DMS53 treated with DMSO at 0.1 percent for 48 hours (cell line): Measurements from ENCODE around the gene KCND2.
"Not testable (repeated sequence)": the region's sequence is repeated elsewhere in the genome, so short reads cannot be mapped to it uniquely, and the experiment has no call there.

ENCODE experiments used
- DNase-seq: peaks from one replicate; lab custom pipeline; 2025; ENCODE audit not compliant: unreplicated experiment; lab: John Stamatoyannopoulos, UW

KCND2 gene

DNA sequence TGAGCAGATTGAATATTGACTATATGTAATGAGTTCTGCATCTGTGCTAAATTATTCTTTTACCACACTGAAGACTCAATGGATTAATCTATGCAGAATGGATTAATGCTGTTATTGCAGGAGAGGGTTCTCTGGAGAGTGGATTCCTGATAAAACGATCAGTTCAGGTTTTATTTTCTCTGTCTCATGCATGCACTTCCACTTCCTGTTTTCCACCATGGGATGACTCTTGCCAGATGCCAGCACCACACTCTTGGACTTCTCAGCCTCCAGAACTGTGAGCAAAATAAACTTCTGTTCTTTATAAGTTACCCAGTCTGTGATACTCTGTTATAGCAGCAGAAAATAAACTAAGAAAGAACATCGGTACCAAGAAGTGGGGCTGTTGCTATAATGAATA is 207.5 kb downstream of the KCND2 start:
- no peak for DNase-seq

DNA sequence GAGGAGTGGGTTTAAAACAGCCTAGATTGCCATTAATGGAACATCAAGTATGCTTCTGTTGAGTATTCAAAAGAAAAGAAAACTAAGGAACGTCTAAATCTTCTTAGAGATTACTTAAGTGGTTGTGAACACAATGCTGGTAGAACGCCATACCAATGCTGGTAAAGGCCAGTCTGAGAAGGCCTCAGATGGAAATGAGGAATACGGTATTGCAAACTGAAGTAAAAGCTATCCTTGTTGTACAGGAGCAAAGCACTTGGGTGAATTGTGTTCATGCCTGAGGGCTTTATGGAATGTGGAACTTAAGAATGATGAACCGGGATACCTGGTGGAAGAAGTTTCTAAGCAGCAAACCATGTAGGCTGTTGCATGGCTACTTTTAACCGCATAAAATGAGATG is 208.0 kb downstream of the KCND2 start:
- DNase-seq: no peak

DNA sequence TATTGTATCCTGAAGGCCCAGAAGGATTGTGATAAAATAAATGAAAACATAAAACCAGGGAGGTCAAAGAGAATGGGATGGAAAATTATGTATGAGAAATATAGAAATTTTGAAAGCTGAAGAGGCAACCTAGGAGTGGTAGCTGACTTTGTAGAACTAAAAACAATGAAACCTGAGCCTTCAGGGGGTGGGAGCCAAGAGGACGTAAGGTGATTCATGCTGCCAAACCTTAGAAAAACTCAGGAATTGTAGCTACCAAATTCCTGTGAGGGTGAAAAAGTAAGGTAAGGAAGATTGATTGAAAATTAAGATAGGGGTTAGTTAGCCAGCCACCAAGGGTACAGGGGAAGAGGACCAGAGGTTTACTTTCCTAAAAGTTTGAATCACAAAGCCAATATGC is 213.2 kb downstream of the KCND2 start:
- DNase-seq: no peak

DNA sequence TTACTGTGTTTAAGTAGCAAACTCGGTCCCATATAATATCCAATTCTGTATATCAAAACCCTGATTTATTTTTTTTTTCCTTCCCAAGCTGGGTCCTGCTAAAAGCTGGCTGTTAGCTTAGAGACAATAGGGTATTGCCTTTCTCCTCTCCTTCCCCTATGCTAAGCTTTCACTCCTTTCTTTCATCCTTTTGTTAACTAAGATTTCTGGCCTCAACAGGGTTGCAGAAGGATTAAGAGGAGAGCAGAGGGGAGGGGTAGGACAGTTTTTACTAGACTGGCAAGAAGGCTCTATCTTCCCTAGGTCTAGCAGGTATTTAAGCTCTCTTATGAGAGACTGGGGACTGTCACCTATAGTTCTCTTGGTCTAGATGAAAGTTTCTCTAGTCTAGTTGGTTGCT is 229.2 kb downstream of the KCND2 start:
- DNase-seq: no peak

DNA sequence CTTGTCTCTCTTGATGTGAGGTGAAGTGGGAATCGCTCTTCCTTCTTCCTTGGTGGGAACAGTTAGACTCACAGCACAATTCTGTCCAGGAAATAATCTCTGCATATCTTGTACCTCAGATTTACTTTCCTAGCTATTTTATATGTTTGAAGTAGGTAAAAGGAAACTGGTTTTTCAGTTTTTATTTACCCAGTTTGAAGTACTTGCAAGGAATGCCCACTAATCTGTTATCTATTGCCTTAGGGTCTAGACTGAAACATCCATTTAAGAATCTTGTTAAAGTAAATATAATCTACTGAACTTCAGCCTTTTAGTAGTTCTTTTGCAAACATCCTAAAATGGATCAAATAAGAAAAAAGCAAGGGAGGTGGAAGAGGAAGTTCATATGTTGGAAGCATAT is 229.8 kb downstream of the KCND2 start:
- DNase-seq: no peak

DNA sequence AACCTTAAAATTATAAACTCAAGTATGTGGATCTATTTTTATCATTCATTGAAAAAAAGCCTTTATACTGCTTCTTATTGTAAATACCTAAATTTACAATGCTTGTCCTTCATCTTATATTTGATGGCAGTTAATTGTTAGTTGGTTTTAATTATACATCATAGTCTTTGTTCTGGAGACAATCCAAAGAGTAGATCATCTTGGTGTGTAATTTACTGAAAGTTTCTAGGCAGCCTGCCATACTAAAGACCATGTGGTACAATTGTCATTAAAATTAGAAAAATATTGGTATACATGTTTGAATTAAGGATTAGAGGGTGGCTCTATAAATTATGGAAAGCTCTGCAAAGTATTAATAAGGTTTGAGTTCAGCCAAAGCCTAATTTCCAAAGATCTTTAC is 231.4 kb downstream of the KCND2 start:
- DNase-seq: no peak

DNA sequence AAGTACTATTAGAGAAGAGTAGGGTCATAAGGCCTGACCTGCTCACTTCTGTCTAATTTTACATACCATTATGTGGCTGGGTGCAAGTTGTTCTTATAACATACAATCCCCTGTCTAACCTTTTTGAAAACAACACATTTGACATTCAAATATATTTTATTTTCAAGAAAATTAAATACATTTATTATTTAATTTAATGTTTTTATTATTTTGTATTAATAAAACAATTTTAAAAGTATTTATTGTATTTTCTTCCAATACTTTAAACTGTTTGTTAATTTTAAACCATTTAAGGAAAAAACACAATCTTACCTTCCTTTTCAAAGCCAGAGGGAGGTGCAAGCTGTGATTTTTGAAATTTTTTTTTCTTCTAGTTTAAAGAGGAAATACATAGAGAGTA is 232.8 kb downstream of the KCND2 start:
- DNase-seq: no peak

DNA sequence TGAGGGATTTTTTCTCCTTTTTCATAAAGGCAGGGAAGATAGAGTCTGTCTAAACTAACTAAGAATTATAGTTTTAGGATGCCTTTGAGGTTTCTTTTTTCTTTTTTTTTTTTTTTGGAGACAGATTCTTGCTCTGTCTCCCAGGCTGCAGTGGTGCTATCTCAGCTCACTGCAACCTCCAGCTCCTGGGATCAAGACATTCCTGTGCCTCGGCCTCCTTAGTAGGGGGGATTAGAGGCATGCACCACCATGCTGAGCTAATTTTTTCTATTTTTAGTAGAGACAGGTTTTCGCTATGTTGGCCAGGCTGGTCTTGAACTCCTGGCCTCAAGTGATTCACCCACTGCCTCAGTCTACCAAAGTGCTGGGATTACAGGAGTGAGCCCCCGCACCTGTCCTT is 239.7 kb downstream of the KCND2 start:
- DNase-seq: no peak

DNA sequence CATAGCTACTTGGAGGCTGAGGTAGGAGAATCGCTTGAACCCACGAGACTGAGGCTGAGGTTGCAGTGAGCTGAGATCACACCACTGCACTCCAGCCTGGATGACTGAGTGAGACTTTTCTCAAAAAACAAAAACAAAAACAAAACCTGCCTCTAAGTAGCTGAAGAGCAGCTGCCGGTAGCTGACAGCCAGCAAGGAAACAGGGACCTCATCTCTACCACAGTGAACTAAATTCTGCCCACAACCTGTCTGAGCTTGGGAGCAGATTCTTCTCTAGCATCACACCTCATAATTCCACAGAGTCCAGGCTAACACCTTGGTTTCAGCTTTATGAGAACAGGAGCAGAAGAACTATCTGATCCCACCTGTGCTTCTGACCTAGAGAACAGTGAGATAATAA is 246.2 kb downstream of the KCND2 start:
- no peak for DNase-seq

DNA sequence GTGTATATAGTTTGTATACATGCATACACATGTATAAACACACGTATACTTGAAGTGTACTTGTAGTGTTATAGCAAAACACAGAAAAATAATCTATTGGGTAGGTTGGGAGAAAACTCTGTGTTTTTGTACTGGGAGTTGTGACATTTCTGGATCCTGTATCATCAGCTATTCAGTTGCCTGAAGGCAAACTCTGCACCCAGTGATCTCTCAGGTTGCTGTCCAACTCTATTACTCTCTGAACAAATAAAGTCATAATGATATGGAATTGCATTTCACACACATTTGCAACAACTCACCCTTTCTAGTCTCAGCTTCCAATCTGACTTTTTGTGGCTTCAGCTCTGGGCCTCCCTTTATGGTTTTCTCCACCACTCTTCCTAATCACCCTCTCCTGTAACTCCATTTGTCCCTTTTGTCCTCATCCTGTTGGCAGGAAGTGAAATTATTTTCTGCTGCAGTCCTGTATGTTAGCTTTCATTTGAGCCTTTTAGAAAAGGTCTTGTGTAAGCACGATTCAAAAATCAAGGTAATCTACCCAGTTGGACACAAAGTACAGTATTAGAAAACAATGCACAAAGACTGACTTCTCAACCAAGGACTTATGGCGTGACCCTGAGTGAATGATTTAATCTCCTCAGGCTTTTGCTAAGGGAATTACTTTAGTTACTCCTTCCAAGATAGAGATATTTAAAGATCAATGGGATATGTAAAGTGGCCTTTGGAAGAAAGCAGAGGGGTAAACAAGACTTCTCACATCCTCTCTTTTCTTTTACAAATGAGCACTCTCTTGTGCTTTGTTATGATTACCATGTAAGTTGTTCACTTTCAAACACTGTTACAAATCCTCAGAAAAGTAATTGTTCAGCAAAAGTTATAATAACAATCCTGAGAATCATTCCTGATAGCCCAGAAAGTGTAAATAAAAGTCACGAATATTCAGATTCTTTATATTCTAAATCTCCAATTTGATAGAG is 249.1 kb downstream of the KCND2 start:
- no peak for DNase-seq

DNA sequence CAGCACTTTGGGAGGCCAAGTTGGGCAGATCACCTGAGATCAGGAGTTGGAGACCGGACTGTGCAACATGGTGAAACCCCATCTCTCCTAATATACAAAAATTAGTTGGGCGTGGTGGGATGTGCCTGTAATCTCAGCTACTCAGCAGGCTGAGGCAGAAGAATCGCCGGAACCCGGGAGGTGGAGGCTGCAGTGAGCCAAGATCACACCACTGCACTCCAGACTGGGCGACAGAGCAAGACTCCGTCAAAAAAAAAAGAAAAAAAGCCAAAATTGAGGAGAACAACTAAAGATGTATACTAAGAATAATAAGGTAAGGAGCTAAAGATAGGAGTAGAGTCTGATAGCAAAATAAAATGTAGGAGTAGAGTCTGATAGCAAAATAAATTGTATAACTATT is 251.0 kb downstream of the KCND2 start:
- no peak for DNase-seq

DNA sequence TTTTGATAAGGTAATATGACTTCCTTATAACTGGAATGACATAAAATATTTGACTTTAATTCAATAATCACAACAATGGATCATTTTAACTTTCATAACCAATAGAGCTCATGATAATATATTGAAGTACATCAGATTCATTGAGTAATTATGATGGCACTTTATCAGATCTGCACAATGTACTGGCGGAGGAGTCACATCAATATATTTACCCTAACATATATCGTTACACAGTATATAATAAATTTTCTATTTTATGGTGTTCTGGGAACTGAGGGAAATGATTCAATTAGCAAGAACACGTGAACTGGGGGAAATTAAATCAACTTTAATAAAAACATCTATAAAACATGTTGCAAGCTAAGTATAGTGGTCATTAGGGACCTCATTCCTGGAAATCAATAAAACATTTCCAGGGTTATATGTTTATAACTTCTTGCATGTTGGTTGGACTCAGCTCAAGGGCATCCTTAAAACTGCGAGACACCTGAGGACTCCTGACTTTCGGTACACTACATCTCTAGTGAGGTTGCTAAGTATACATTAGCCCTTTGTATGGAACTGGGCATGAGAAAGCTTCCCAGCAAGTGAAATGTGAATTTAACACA is 254.0 kb downstream of the KCND2 start:
- DNase-seq: no peak

DNA sequence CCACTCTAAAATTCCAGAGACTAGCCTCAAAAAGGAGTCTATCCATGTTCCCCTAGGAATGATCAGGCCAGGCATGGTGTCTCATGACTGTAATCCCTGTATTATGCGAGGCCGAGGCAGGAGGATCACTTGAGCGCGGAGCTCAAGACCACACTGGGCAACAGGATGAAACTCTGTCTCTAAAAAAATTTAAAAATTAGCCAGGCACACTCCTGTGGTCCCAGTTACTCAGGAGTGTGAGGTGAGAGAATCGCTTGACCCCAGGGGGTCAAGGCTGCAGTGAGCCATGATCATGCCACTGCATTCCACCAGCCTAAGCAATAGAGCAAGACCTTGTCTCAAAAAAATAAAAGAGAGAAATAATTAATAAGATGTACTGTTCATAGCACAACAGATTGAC is 256.8 kb downstream of the KCND2 start:
- no peak for DNase-seq

DNA sequence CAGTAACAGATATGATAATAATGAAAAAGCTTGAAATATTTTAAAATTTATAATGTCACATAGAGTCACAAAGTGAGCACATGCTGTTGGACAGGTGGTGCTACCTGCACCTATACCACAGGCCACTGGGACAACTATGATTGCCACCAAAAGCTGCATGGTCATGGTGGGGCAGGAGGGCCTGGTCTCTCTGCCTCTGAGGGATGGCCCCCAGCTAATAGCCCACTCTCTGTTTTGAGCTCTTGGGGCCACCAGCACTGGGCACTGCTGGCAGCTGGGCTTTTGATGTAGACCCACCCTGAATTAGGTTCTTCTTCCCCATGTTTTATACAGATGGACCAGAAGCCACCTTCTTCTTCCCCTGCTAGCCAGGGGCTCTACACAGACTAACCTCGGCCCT is 265.4 kb downstream of the KCND2 start:
- no peak for DNase-seq

DNA sequence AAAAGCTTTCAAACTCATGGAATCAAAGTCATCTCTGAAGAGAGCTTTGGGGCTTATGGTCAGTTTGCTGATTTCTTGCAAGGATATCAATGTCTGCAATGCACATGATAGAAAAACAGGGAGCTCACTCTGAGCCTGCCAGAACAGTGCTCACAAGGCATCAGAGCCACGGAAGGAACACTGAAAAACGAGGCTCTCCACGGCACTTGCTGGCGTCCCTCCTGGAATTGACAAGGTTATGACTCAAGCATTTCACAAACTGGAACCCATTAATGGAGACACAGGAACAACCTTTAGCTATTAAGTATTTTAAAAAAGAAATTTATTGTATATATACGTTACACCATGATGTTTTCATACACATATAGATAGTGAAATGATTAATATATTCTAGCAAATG is 266.3 kb downstream of the KCND2 start:
- DNase-seq: no peak

DNA sequence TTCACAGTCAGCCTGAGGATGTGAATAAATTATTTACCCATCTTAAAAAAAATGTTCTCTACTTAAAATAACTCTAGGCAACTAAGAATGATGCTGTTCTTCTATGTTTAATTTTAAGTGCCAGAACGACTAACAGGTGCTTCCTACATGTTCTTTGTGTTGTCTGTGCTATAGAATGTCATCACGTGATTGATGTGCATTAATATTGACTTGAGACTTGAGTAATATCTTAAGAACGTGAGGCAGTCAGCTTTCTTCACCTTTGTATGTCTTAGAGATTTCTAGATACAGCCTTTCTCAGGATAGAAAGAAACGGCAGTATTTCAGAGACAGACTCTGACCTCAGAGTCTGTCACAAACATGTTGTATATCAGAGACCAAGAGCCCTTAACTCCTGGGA is 274.6 kb downstream of the KCND2 start:
- no peak for DNase-seq

DNA sequence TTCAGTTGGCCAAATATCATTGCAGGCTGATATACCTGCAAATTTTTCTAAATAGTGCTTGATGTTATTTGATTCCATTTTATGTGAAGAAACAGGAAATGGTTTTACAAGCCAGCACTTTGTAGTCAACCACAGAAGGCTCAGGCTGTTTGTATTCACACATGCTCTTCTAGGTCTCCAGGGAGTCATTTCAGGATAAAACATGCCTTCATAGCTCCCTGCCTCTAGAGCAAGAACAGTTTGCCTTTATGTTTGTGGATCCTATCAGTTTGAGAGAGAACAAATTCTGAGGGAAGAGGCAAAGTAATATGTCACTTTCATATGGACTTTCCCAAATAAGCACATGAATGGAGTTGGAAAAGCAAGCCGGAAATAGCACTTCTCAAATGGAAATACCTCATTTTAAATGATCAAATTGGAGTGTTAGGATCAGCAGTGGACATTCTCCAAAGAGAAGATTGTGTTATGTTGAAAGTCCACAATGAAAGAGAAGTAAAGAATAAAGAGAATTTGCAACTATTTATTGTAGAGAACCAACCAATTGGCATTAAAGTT is 277.6 kb downstream of the KCND2 start:
- DNase-seq: no peak

DNA sequence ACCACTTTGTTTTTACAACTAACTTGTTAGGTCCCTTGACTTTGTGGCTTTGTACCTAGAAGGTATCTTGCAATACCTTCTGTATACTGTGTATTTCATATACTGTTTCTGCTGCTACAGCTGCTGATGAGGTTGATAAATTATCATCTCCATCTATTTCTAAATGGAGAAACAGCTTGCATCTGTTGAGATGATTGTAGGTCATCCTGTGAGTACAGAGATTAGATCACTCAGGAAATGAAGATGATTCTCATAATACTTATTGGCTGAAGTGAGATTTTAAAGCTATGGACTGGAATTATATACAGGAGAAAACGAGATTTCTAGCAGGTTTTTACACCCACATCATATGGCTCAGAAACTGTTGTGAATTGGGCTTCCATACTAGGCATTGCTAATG is 280.5 kb downstream of the KCND2 start:
- DNase-seq: no peak

DNA sequence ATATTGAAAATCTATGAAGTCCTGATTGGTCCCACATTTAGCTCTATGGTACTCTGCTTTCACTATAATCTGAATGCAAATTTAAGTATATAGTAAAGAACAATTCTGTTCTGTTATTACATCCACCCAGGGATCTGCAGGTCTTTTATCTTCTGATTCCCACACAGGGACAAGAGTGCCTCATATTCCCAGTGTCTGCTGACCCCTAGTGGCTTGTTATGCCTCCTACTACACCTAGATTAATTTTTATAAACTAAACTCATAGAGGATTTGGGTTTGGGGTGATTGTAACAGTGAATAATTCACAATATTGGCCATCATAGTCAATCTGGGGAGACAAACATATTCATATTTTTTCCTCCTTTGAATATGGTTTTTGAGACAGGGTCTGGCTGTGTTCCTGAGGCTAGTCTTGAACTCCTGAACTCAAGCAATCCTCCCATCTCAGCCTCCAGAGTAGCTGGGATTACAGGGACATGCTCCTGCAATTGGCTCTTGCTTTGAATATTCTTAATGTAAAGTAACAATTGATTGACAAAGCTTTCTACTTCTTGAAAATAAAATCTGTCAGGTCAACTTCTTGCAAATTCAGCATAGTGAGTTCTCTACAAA is 282.1 kb downstream of the KCND2 start:
- peak; percentile 75 for DNase-seq

DNA sequence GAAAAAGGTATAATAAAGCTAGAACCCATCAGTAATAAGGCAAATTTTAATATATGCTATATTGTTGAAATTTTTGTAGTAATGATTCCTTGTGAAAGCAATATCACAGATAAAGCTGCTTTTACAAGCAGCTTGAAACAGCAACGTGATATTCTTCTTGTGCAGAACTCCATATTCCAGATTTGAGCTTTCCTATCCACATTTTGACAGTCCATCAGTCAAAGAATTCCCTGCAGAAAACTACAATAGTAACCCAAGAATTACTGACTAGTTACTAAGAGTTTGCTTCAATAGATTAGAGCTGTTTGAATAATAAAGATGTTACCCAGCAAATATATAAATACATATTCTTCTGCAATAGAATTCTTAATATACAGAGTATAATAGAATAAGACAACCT is 291.2 kb downstream of the KCND2 start:
- no peak for DNase-seq

DNA sequence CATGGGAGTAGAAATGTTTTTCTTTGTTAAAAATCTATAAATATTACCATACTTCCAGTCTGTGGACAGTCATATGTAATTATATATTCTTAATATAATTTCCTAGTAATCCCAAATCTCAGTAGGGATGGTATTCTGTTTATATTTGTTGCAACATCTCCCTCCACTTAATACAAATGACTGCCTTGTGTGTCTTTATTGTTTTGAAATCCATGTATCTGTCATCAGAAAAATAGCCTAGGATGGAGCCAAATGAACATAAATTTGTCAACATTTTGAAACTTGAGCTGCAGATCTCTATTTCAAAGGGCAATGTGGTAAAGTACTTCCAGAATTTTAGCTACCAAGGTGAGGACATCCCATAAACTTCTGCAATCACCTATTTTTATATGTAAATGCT is 294.2 kb downstream of the KCND2 start:
- no peak for DNase-seq

DNA sequence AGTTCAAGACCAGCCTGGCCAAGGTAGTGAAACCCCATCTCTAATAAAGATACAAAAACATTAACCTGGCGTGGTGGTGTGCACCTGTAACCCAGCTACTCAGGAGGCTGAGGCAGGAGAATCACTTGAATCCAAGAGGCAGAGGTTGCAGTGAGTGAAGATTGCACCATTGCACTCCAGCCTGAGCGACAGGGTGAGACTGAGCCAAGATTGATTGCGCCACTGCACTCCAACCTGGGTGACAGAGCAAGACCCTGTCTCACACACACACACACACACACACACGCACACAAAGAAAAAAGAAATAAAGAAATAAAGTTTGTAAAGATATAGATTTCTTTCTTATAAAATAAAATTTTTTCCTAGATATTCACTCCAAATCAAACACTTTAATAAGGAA is 305.7 kb downstream of the KCND2 start:
- DNase-seq: not testable (repeated sequence)
